SK-MEL-5 (cell line): ENCODE data around the gene RAPGEF1. TPM values are rescaled to one million over a fixed set of nuclear protein-coding genes. Genes with fewer than 3 reads are reported as not detected.
A peak's percentile ranks its signal among the peaks of the same experiment; 100 is the strongest.
"Not testable (repeated sequence)": the region's sequence is repeated elsewhere in the genome, so short reads cannot be mapped to it uniquely, and the experiment has no call there.

Experiments
- DNase-seq: peaks from one replicate; pipeline ENCODE4 v3.0.0-alpha.2; 2016; ENCODE audit warnings: low read depth, low spot score
- in situ Hi-C: cut with HindIII; loops from 2 replicates; pipeline ENCODE4 v1.10.0; 2016; ENCODE audit warnings: low sequenced_read_pairs, high pct_unique_total_duplicates, low pct_unique_long_range_greater_than_20kb
- total RNA-seq: library from RNA; depleted of rRNA; stranded (reverse); fragments of >200 nt; shearing (Covaris generic); gene quantifications from 2 replicates; pipeline ENCODE4 v1.2.3, GENCODE V29; 2014

The RAPGEF1 gene
- total RNA-seq, 1 experiment from 2014 or later = 34.2 TPM

GRCh38 chr9:131719262-131719908 lies 20.5 kb downstream of the RAPGEF1 start:
- DNase-seq = no peak
- in situ Hi-C loops = loop anchor here (25.0 kb wide), 1 partner anchor 107 kb away; no protein-coding TSS in a partner anchor

GRCh38 chr9:131717719-131718460 lies 22.0 kb downstream of the RAPGEF1 start:
- DNase-seq = no peak
- in situ Hi-C loops = loop anchor here (25.0 kb wide), 1 partner anchor 106 kb away; no protein-coding TSS in a partner anchor

- in situ Hi-C loops = loop anchor here (25.0 kb wide), 1 partner anchor 104 kb away; no protein-coding TSS in a partner anchor
- no peak for DNase-seq
Measured at GRCh38 chr9:131715906-131716305, 24.0 kb downstream of the RAPGEF1 start.

GRCh38 chr9:131714821-131715220 lies 25.1 kb downstream of the RAPGEF1 start:
- DNase-seq = no peak
- in situ Hi-C loops = loop anchor here (25.0 kb wide), 1 partner anchor 103 kb away; no protein-coding TSS in a partner anchor

GRCh38 chr9:131714161-131714646 lies 25.7 kb downstream of the RAPGEF1 start:
- no peak for DNase-seq
- in situ Hi-C loops = loop anchor here (25.0 kb wide), 1 partner anchor 102 kb away; no protein-coding TSS in a partner anchor

GRCh38 chr9:131713016-131713415 lies 26.9 kb downstream of the RAPGEF1 start:
- in situ Hi-C loops = loop anchor here (25.0 kb wide), 1 partner anchor 101 kb away; no protein-coding TSS in a partner anchor
- DNase-seq = no peak

GRCh38 chr9:131712151-131712716 lies 27.6 kb downstream of the RAPGEF1 start:
- DNase-seq = no peak
- in situ Hi-C loops = loop anchor here (25.0 kb wide), 1 partner anchor 100 kb away; no protein-coding TSS in a partner anchor

GRCh38 chr9:131709771-131710431 lies 30.0 kb downstream of the RAPGEF1 start:
- DNase-seq = peak; percentile 60
- in situ Hi-C loops = loop anchor here (25.0 kb wide), 1 partner anchor 98 kb away; no protein-coding TSS in a partner anchor

GRCh38 chr9:131709010-131709770 lies 30.7 kb downstream of the RAPGEF1 start:
- not testable (repeated sequence) for DNase-seq
- in situ Hi-C loops = loop anchor here (25.0 kb wide), 1 partner anchor 97 kb away; no protein-coding TSS in a partner anchor

GRCh38 chr9:131708226-131709002 lies 31.5 kb downstream of the RAPGEF1 start:
- in situ Hi-C loops = loop anchor here (25.0 kb wide), 1 partner anchor 96 kb away; no protein-coding TSS in a partner anchor
- no peak for DNase-seq

- DNase-seq = no peak
- in situ Hi-C loops = loop anchor here (25.0 kb wide), 1 partner anchor 95 kb away; no protein-coding TSS in a partner anchor
Measured at GRCh38 chr9:131707733-131708157, 32.1 kb downstream of the RAPGEF1 start.

- in situ Hi-C loops = loop anchor here (25.0 kb wide), 1 partner anchor 95 kb away; no protein-coding TSS in a partner anchor
- DNase-seq = no peak
Measured at GRCh38 chr9:131707050-131707449, 32.8 kb downstream of the RAPGEF1 start.

GRCh38 chr9:131706608-131706970 lies 33.3 kb downstream of the RAPGEF1 start:
- DNase-seq = no peak
- in situ Hi-C loops = loop anchor here (25.0 kb wide), 1 partner anchor 94 kb away; no protein-coding TSS in a partner anchor

- in situ Hi-C loops = loop anchor here (25.0 kb wide), 1 partner anchor 93 kb away; no protein-coding TSS in a partner anchor
- DNase-seq = no peak
Measured at GRCh38 chr9:131704988-131705387, 34.9 kb downstream of the RAPGEF1 start.

- DNase-seq = no peak
- in situ Hi-C loops = loop anchor here (25.0 kb wide), 1 partner anchor 92 kb away; no protein-coding TSS in a partner anchor
Measured at GRCh38 chr9:131704141-131704983, 35.5 kb downstream of the RAPGEF1 start.
